H9 (cell line): Measurements from ENCODE around the gene C1orf116. TPM values are rescaled to one million over a fixed set of nuclear protein-coding genes. Genes with fewer than 3 reads are reported as not detected.

ENCODE experiments used
- DNase-seq: peaks from one replicate; pipeline ENCODE4 v3.0.0-alpha.2; 2017
- H2AFZ ChIP-seq: one replicate; pipeline ENCODE4 v1.6.1; 2013; ENCODE audit warnings: mild to moderate bottlenecking, low read length, control low read depth, moderate library complexity
- H2AK5ac ChIP-seq: 2 replicates; pipeline ENCODE4 v1.6.1; 2013; ENCODE audit warnings: low read length, control low read depth, mixed read lengths; ENCODE audit not compliant: insufficient read length
- H2BK120ac ChIP-seq: one replicate; pipeline ENCODE4 v1.6.1; 2013; ENCODE audit warnings: low read depth, mild to moderate bottlenecking, low read length, control low read depth, inconsistent platforms; ENCODE audit not compliant: poor library complexity, severe bottlenecking
- H2BK12ac ChIP-seq: 2 replicates; pipeline ENCODE4 v1.6.1; 2013; ENCODE audit warnings: low read length, control low read depth, mixed read lengths, low read depth; ENCODE audit not compliant: insufficient read length
- H2BK15ac ChIP-seq: 2 replicates; pipeline ENCODE4 v1.6.1; 2013; ENCODE audit warnings: low read depth, low read length, control low read depth
- H2BK20ac ChIP-seq: one replicate; pipeline ENCODE4 v1.6.1; 2013; ENCODE audit warnings: low read depth, mild to moderate bottlenecking, low read length, control low read depth, inconsistent platforms; ENCODE audit not compliant: poor library complexity, severe bottlenecking
- H2BK5ac ChIP-seq: 2 replicates; pipeline ENCODE4 v1.6.1; 2013; ENCODE audit warnings: low read length, control low read depth, mixed read lengths; ENCODE audit not compliant: insufficient read length
- H3K14ac ChIP-seq: 2 replicates; pipeline ENCODE4 v1.6.1; 2013; ENCODE audit warnings: low read length, control low read depth; ENCODE audit not compliant: insufficient read depth
- H3K18ac ChIP-seq: 2 replicates; pipeline ENCODE4 v1.6.1; 2013; ENCODE audit warnings: low read depth, mild to moderate bottlenecking, mixed read lengths, low read length, control low read depth; ENCODE audit not compliant: insufficient read length
- H3K23ac ChIP-seq: 2 replicates; pipeline ENCODE4 v1.6.1; 2013; ENCODE audit warnings: low read length, control low read depth, mixed read lengths, low read depth; ENCODE audit not compliant: insufficient read length
- H3K23me2 ChIP-seq: 2 replicates; pipeline ENCODE4 v1.6.1; 2013; ENCODE audit warnings: low read depth, mild to moderate bottlenecking, mixed read lengths, low read length, control low read depth; ENCODE audit not compliant: insufficient read length, poor library complexity, severe bottlenecking
- H3K27ac ChIP-seq: 2 replicates; pipeline ENCODE4 v1.5.1; 2013; ENCODE audit warnings: low read length, control low read depth, mixed read lengths, low read depth; ENCODE audit not compliant: insufficient read length
- H3K27me3 ChIP-seq: 2 replicates; pipeline ENCODE4 v1.6.1; 2013; ENCODE audit warnings: low read length, control low read depth, inconsistent platforms; ENCODE audit not compliant: insufficient read depth
- H3K4ac ChIP-seq: 2 replicates; pipeline ENCODE4 v1.6.1; 2013; ENCODE audit warnings: low read depth, mild to moderate bottlenecking, control low read depth, inconsistent platforms, low read length, moderate library complexity
- H3K4me1 ChIP-seq: 2 replicates; pipeline ENCODE4 v1.6.1; 2013; ENCODE audit warnings: low read length, control low read depth, inconsistent platforms; ENCODE audit not compliant: insufficient read depth
- H3K4me2 ChIP-seq: 2 replicates; pipeline ENCODE4 v1.6.1; 2013; ENCODE audit warnings: low read length, control low read depth, mixed read lengths; ENCODE audit not compliant: insufficient read length, insufficient read depth
- H3K56ac ChIP-seq: 2 replicates; pipeline ENCODE4 v1.6.1; 2013; ENCODE audit warnings: low read depth, mild to moderate bottlenecking, mixed read lengths, low read length, control low read depth; ENCODE audit not compliant: insufficient read length
- H3K79me1 ChIP-seq: 2 replicates; pipeline ENCODE4 v1.6.1; 2013; ENCODE audit warnings: low read depth, mild to moderate bottlenecking, moderate library complexity, low read length, control low read depth, inconsistent platforms; ENCODE audit not compliant: insufficient read depth, poor library complexity, severe bottlenecking
- H3K79me2 ChIP-seq: 2 replicates; pipeline ENCODE4 v1.6.1; 2013; ENCODE audit warnings: low read length, control low read depth, inconsistent platforms; ENCODE audit not compliant: insufficient read depth
- H3K9ac ChIP-seq: 2 replicates; pipeline ENCODE4 v1.6.1; 2013; ENCODE audit warnings: low read length, control low read depth, mixed read lengths; ENCODE audit not compliant: insufficient read length; ENCODE audit errors: extremely low read depth
- H3K9me3 ChIP-seq: one replicate; pipeline ENCODE4 v1.6.1; 2013; ENCODE audit warnings: low read depth, low read length, inconsistent platforms; ENCODE audit not compliant: control insufficient read depth
- H3T11ph ChIP-seq: one replicate; pipeline ENCODE4 v1.6.1; 2013; ENCODE audit warnings: mild to moderate bottlenecking, low read length, control low read depth, inconsistent platforms
- H4K20me1 ChIP-seq: one replicate; pipeline ENCODE4 v1.6.1; 2013; ENCODE audit not compliant: control insufficient read depth, insufficient read length, insufficient read depth
- H4K5ac ChIP-seq: 2 replicates; pipeline ENCODE4 v1.6.1; 2013; ENCODE audit warnings: low read depth, mild to moderate bottlenecking, mixed read lengths, low read length, control low read depth; ENCODE audit not compliant: insufficient read length
- H4K8ac ChIP-seq: replicated peaks from 2 replicates; pipeline ENCODE4 v1.6.1; 2013; ENCODE audit warnings: low read length, control low read depth, mixed read lengths, low read depth; ENCODE audit not compliant: insufficient read length
- H4K91ac ChIP-seq: 2 replicates; pipeline ENCODE4 v1.6.1; 2013; ENCODE audit warnings: low read depth, mild to moderate bottlenecking, moderate library complexity, mixed read lengths, low read length, control low read depth; ENCODE audit not compliant: insufficient read length
- H3K27ac Mint-ChIP-seq, 3 experiments: 2 replicates in 2 of 3; 3 replicates in 1 of 3; pipeline ENCODE4 v1.8.0; 2020 to 2021; ENCODE audit warnings: mixed read lengths in 3 of 3, mild to moderate bottlenecking in 1 of 3, moderate library complexity in 1 of 3
- H3K27me3 Mint-ChIP-seq: 2 replicates; pipeline ENCODE4 v1.8.0; 2021; ENCODE audit warnings: low read depth, mild to moderate bottlenecking, moderate library complexity, mixed read lengths
- H3K36me3 Mint-ChIP-seq, 3 experiments: 2 replicates in 2 of 3; 3 replicates in 1 of 3; pipeline ENCODE4 v1.8.0; 2020 to 2021; ENCODE audit warnings: low read depth in 3 of 3, mixed read lengths in 3 of 3; ENCODE audit not compliant: insufficient read depth in 1 of 3
- H3K4me1 Mint-ChIP-seq, 2 experiments: 2 replicates each; pipeline ENCODE4 v1.8.0; 2020; ENCODE audit warnings: mixed read lengths in 2 of 2
- H3K4me3 Mint-ChIP-seq, 2 experiments: 2 replicates in 1 of 2; 3 replicates in 1 of 2; pipeline ENCODE4 v1.8.0; 2020 to 2021; ENCODE audit warnings: mild to moderate bottlenecking in 2 of 2, mixed read lengths in 2 of 2, moderate library complexity in 1 of 2
- H3K9me3 Mint-ChIP-seq, 2 experiments: 2 replicates in 1 of 2; 3 replicates in 1 of 2; pipeline ENCODE4 v1.8.0; 2020; ENCODE audit warnings: mild to moderate bottlenecking in 2 of 2, mixed read lengths in 2 of 2, moderate library complexity in 1 of 2
- WGBS: extraction: QIAGEN DNeasy Blood & Tissue Kit; methylation state at CpG from one replicate; pipeline ENCODE4 v1.1.7; 2013; ENCODE audit warnings: missing lambda C conversion rate, low lambda C conversion rate, mixed read lengths; ENCODE audit not compliant: insufficient read length; ENCODE audit errors: extremely low coverage; 5-methylcytosine and 5-hydroxymethylcytosine counted together
- total RNA-seq: library from RNA; stranded (reverse); gene quantifications from 2 replicates; pipeline ENCODE4 v1.2.1, GENCODE V29; 2021
- TF ChIP-seq, protein P1 (sequence below): fragments of 200-600 bp; sonication (generic); conservative IDR thresholded peaks from 3 replicates; pipeline ENCODE4 v1.8.0; 2021; ENCODE audit warnings: antibody characterized with exemption, mild to moderate bottlenecking

The C1orf116 gene
- total RNA-seq, 1 experiment from 2014 or later: 0.48 TPM

DNA sequence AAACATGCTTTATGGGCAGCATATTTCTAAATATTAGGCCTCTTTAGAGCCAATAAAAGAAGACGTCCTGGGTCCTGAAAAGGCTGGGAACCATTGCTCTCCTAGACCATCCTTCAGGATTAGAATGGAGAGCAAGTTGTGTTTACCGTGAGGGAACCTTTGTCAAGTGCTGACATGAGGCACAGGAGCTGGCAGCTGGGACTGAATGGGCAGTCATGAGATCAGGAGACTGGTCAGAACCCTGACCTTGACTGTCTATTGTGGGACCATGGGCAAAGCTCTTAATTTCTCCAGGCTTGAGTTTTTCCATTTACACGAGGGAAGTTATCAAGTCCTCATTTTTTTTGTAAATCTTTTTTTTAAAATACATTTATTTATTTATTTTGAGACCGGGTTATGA, 25.7 kb upstream of the C1orf116 start:
- no peak overlapping the region for H3K56ac ChIP-seq
- no peak overlapping the region for H2AFZ ChIP-seq
- no peak overlapping the region for H3K23ac ChIP-seq
- no peak overlapping the region for H4K8ac ChIP-seq
- no peak overlapping the region for H3T11ph ChIP-seq
- H3K4me2 ChIP-seq: no peak overlapping the region
- H2BK120ac ChIP-seq: no peak overlapping the region
- H3K27ac ChIP-seq: no peak overlapping the region
- H4K20me1 ChIP-seq: no peaks in the 10 kb centered on the region
- no peak overlapping the region for H3K4me3 Mint-ChIP-seq
- no peak overlapping the region for H4K91ac ChIP-seq
- H3K23me2 ChIP-seq: peaks cover 4% of the 10 kb centered on the region
- no peak overlapping the region for H2BK5ac ChIP-seq
- H3K9me3 ChIP-seq: no peaks in the 10 kb centered on the region
- H3K18ac ChIP-seq: no peak overlapping the region
- no peak overlapping the region for H2AK5ac ChIP-seq
- H3K4ac ChIP-seq: no peak overlapping the region
- peaks cover 10 to 13% of the 10 kb centered on the region in 2 experiments for H3K4me1 Mint-ChIP-seq
- TF ChIP-seq, protein P1, sequence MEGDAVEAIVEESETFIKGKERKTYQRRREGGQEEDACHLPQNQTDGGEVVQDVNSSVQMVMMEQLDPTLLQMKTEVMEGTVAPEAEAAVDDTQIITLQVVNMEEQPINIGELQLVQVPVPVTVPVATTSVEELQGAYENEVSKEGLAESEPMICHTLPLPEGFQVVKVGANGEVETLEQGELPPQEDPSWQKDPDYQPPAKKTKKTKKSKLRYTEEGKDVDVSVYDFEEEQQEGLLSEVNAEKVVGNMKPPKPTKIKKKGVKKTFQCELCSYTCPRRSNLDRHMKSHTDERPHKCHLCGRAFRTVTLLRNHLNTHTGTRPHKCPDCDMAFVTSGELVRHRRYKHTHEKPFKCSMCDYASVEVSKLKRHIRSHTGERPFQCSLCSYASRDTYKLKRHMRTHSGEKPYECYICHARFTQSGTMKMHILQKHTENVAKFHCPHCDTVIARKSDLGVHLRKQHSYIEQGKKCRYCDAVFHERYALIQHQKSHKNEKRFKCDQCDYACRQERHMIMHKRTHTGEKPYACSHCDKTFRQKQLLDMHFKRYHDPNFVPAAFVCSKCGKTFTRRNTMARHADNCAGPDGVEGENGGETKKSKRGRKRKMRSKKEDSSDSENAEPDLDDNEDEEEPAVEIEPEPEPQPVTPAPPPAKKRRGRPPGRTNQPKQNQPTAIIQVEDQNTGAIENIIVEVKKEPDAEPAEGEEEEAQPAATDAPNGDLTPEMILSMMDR: no peak
- no peak overlapping the region for H2BK12ac ChIP-seq
- no peak overlapping the region for H3K27ac Mint-ChIP-seq
- H3K79me2 ChIP-seq: no peaks in the 10 kb centered on the region
- H3K27me3 ChIP-seq: no peaks in the 10 kb centered on the region
- no peak overlapping the region for H3K9ac ChIP-seq
- no peaks in the 10 kb centered on the region for H3K4me1 ChIP-seq
- H2BK20ac ChIP-seq: no peak overlapping the region
- peaks cover 1% of the 10 kb centered on the region for H3K27me3 Mint-ChIP-seq
- DNase-seq: no peak
- H4K5ac ChIP-seq: no peak overlapping the region
- peaks cover 0 to 25% (median 9%) of the 10 kb centered on the region in 3 experiments; a peak in 6 of 7 replicates for H3K36me3 Mint-ChIP-seq
- no peaks in the 10 kb centered on the region for H3K9me3 Mint-ChIP-seq
- no CpG with 5 or more reads among the region's 4 CpGs for WGBS
- no peaks in the 10 kb centered on the region for H3K79me1 ChIP-seq
- no peak overlapping the region for H2BK15ac ChIP-seq
- H3K14ac ChIP-seq: no peak overlapping the region
